ENCODE results near the gene LTBP2.
A peak's percentile ranks its signal among the peaks of the same experiment; 100 is the strongest.

Gene LTBP2

GRCh38 chr14:74587363-74587707 is 24.7 kb downstream of the LTBP2 start:
- DNase-seq = no peak

DNA sequence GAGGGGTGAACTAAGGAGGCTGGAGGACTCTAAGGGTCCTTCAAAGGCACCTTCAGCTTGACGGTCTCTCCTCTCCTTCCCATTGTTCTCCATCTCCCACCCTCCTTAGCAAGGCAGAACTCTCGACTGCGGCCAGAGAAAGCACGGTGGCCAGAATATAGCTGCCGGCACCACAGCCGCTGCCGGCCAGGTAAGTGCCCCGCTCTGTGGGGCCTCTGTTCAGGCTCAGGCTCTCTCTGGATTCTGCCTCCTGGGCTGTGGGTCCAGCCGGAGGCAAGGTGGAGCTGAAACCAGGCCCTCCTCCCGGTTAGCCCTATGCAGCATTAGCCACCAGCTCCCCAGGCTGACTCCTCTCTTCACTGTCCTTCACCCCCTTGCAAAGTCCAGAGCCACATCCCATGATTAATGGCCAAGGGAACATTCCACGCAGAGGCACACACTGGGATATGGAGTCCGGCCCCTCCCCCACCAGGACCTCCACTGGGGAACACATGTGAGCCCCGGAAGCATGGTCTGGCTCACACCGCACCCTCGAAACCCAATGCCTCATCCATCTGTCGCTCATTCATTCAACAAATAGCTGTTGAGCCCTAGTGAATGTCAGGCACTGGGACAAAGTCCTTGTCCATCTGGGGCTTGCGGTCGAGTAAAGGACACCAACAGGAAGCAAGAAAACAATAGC is 25.2 kb downstream of the LTBP2 start:
- DNase-seq = no peak

- no peak for DNase-seq
Measured at GRCh38 chr14:74585406-74586335, 26.4 kb downstream of the LTBP2 start.

- no peak for DNase-seq
Measured at GRCh38 chr14:74584951-74585350, 27.1 kb downstream of the LTBP2 start.

DNA sequence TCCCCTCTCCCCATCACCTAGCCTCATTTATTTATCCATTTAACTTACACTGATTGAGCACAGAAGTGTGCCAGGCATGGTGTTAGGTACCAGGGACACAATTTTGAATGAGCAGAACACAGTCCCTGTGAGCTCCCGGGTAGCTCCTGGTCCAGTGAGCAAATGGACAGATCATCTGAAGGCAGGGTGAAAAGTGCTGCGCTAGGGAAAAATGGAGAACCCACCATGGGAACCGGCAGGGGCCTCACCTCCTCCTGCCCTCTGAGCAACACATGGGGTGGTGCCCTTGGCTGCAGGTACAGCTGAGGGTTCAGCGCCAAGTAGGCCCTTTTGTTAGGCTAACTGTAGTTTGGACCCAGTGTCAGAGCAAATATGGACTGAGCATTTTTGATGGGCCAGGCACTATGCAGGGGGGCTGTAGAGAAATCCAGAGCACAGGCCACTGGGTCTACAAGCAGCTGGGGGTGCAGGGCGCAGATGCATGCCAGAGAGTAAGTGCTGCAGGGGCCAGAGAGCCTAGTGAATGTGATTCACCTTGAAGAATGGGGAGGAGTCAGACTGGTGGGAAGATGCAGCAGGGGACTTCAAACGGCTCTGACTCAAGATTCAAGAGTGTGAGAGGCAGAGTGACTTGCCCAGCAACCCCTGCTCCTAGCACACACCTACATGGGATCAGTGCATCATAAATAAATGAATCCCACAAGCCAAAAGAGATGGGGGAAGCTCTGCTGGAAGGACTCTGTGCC is 28.2 kb downstream of the LTBP2 start:
- no peak for DNase-seq

DNA sequence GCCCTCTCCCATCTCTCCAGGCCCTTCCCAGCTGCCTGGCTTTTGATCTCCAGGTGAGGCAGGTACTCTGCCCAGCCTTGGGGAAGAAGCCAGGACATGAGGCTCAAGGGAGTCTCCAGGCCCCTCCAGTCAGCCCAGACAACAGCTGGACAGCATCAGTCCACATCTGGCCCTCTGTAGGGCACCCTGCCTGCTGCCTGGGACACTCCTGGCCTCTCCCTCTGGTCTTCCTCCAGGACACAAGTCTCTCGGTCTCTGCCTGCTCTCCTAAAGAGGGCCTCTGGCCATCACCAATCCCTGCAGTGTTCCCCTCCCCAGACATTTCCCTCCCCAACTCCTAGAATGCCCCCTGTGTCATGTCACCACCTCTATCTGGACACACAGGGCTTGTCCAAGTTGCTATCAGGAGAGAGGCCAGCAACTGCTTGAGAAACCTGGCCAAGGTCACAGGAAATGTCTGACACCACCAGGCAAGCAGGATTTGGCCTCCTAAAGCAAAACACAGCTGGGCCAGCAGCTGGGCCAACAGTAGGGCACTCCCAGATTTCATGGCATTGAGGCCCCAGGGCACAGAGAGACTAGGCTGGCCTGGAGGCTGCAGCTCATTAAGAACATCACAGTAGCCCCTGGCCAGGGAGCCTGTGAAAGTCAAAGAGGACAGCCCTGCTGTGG is 29.0 kb downstream of the LTBP2 start:
- DNase-seq = no peak

- DNase-seq = no peak
Measured at GRCh38 chr14:74580275-74580672, 31.8 kb downstream of the LTBP2 start.

DNA sequence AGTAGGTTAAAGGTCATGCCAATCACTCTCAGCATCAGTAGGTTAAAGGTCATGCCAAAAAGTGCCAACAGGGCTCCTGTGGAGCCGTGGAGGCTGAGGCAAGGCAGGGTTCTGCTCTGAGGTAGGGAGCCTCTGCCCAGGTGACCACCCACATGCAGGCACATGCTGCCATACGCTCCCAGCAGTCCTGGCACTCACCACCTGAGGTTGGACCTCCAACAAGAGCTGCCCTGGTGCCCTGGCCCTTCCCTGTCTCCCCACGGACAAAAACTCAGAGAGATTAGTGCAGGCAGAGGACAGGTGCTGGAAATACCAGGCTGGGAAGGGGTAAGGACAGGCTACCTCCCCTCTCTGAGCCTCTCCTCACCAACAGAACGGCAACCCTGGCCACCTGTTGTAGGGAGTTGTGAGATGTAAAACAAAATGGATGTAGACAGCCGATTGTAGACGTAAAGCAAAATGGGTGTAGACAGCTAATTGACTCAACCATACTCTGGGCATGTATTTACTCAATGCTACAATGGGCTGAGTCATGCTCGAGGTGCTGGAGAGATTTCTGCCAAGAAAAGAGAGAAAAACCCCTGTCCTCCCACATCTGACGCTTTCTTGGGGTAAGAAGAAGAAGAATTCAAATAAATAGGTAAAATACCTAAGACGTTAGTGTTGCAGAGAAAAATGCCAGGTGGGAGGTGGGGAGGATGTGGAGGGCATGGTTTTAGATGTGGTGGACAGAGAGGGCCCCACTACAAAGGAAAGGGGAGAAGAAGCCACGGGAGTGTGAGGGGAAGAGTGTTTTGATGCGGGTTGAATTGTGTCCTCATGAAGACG is 32.4 kb downstream of the LTBP2 start:
- DNase-seq = no peak

GRCh38 chr14:74578479-74578878 is 33.6 kb downstream of the LTBP2 start:
- no peak for DNase-seq

GRCh38 chr14:74577948-74578275 is 34.1 kb downstream of the LTBP2 start:
- DNase-seq = no peak

DNA sequence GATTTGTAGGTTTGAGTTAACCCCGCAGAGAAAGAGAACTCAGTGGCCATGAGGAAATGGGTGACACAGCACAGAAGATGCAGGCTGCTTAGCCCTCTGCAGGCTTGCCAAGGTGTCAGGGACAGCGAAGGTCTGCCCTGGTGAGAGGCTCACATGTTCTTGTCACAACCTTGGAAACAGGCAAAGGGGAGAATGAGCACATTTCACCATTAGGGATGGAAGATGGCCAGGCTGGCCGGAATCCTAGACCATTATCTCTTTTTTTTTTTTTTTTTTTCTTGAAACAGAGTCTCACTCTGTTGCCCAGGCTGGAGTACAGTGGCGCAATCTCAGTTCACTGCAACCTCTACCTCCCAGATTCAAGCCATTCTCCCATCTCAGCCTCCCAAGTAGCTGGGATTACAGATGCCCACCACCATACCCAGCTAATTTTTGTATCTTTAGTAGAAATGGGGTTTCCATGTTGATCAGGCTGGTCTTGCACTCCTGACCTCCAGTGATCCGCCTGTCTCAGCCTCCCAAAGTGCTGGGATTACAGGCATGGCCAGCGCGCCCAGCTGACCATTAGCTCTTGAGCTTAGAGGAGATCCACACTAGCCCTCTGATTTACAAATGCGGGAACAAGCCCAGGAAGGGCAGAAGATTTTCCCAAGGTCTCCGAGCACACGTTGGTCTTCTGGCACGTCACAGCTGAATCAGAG is 34.6 kb downstream of the LTBP2 start:
- DNase-seq = no peak

DNA sequence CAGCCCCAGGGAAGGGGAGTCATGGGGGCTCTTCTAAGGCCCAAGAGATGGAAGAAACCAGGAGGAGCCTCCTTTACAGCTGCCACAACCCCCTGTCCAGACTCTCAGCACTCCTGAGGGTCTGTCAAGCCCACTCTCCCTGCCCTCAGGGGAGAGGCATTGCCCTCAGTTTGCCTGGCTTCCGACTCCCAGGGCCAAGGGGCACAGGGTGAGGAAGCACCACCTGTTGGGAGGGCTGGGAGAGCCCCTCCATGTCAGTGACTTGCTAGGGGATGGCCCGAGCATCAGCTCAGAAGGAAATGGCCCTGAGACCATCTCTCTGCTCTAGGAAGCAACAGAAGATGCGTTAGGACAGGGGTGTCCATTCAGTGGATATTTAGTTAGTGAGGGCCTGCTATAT is 36.1 kb downstream of the LTBP2 start:
- DNase-seq = no peak

GRCh38 chr14:74575507-74575906 is 36.5 kb downstream of the LTBP2 start:
- no peak for DNase-seq

GRCh38 chr14:74574706-74575105 is 37.3 kb downstream of the LTBP2 start:
- no peak for DNase-seq

GRCh38 chr14:74574090-74574433 is 38.0 kb downstream of the LTBP2 start:
- peak; percentile 22 for DNase-seq

GRCh38 chr14:74573421-74574089 is 38.5 kb downstream of the LTBP2 start:
- no peak for DNase-seq

DNA sequence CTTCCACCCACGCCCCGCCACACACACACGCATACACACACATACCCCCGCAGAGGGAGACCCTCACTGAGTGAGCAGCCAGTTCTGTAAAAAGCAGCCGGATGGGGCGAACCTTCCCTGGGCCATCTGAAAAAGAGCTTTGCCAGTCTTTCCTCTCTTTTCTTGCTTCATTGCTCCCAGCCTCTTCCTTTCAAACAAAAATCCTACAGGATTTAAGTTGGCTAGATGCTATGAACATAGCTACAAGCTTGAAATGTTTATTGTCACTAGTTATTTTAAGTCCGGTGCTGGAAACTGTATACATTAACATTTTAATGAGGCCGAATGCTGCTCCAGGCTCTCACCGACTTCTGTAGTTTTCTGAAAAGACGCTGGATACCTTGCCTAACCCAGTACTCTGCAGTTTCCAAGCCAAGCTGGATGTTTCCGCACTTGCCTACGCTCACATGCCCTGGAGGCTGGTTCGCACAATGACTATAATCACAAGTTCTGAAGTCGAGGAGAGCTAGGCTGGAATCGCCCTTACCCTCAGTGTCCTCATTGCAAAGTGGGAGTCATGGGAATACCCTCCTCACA is 39.2 kb downstream of the LTBP2 start:
- DNase-seq = no peak

DNA sequence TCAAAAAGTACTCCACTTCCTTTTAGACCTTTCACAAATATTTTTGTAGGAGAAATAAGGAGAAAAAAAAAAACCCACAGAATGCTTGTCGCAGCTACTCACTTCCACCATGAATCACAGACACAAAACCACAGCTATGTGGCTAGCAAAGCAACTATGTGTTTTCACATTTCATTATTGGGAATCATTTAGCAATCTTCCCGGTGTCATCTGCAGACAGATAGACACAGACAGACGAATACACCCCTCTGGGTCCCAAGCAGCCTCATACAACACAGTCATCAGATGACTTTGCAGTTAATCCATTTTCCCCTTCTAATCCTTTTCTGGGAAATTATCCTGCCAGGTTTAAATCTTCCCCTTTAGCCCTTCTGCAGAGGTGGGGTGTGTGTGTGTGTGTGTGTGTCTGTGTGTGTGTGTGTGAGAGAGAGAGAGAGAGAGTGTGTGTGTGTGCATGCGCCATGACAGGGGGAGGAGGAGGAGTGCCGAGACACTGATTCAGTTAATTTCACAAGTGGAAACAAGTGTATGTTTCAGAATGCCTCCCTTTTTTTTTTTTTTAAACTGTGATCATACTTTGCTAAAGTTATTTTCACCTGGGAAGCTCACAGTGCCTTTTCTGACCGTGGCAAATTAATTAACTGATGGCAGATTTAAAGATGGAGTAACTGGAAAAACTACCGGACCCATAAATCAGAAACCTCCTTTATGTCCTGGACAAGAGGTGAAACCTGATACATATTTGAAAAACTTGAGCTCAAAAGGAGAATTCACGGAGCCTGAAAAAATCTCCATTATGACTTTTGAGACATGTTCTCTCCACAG is 39.9 kb downstream of the LTBP2 start:
- no peak for DNase-seq

- no peak for DNase-seq
Measured at GRCh38 chr14:74571441-74571841, 40.6 kb downstream of the LTBP2 start.

GRCh38 chr14:74570696-74571095 is 41.3 kb downstream of the LTBP2 start:
- DNase-seq = no peak

Measured in NK-92 treated with Interleukin-12 subunit alpha and Interleukin-12 subunit beta, amount 100 ng/mL, for 24 hours (cell line).